Endothelial cell of umbilical vein (primary cell): Measurements from ENCODE around the gene SUGP2. TPM values are rescaled to one million over a fixed set of nuclear protein-coding genes. Genes with fewer than 3 reads are reported as not detected.

Experiments
- BruUV-seq: library from RNA; stranded (reverse); fragments of 400-500 nt; replicated peaks from 2 replicates; lab custom pipeline; 2021; lab: Mats Ljungman, UMichigan
- CTCF ChIA-PET: fragments of 300-600, 350-600 bp; sonication (Branson Sonifier 250); formaldehyde crosslinking; loops from one replicate; lab custom pipeline; 2021; ENCODE audit warnings: antibody characterized with exemption, inconsistent platforms; lab: Charles Lee
- POLR2A ChIA-PET: fragments of 300-600, 350-600 bp; sonication (Branson Sonifier 250); formaldehyde crosslinking; loops from one replicate; lab custom pipeline; 2021; ENCODE audit warnings: antibody characterized with exemption, inconsistent platforms; lab: Charles Lee
- DNase-seq: peaks from one replicate; pipeline ENCODE4 v3.0.0-alpha.2; 2011; ENCODE audit warnings: low read depth, low spot score
- FAIRE-seq: peaks from 2 replicates; lab custom pipeline; 2011; peaks lifted over from hg19 to GRCh38; lab: Jason Lieb, UNC
- H2AFZ ChIP-seq: 2 replicates; pipeline ENCODE4 v1.6.0; 2012; ENCODE audit warnings: low read depth, low read length, control low read depth, inconsistent platforms
- H3K27ac ChIP-seq: 2 replicates; pipeline ENCODE4 v1.5.1; 2011; ENCODE audit warnings: low read depth, mild to moderate bottlenecking, control low read depth, low read length, moderate library complexity; ENCODE audit not compliant: insufficient read depth
- H3K27me3 ChIP-seq, 2 experiments: 2 replicates each; pipeline versions ENCODE4 v1.6.0 to v1.6.1; 2011; ENCODE audit warnings: low read length in 2 of 2, mixed read lengths in 1 of 2; ENCODE audit not compliant: control insufficient read depth in 2 of 2, insufficient read depth in 2 of 2
- H3K36me3 ChIP-seq, 2 experiments: 2 replicates in 1 of 2; 3 replicates in 1 of 2; pipeline ENCODE4 v1.5.1; 2011; ENCODE audit warnings: low read length in 2 of 2, mild to moderate bottlenecking in 1 of 2, moderate library complexity in 1 of 2; ENCODE audit not compliant: control insufficient read depth in 2 of 2, insufficient read depth in 2 of 2; ENCODE audit errors: extremely low read depth in 1 of 2
- H3K4me1 ChIP-seq: 3 replicates; pipeline ENCODE4 v1.5.1; 2011; ENCODE audit warnings: mild to moderate bottlenecking, low read length; ENCODE audit not compliant: control insufficient read depth, insufficient read depth; ENCODE audit errors: extremely low read depth
- H3K4me2 ChIP-seq: 2 replicates; pipeline ENCODE4 v1.6.1; 2011; ENCODE audit warnings: low read length, control low read depth, mixed read lengths; ENCODE audit not compliant: insufficient read depth
- H3K4me3 ChIP-seq, 3 experiments: fragments of 200-600 bp in 1 of 3; sonication (generic), shearing (Covaris generic) in 1 of 3; replicated peaks in 1 of 3; 2 replicates each; pipeline ENCODE4 v1.5.1; 2011 to 2016; ENCODE audit warnings: control low read depth in 3 of 3, low read length in 3 of 3, mild to moderate bottlenecking in 2 of 3, inconsistent platforms in 1 of 3, low read depth in 1 of 3, moderate library complexity in 1 of 3; ENCODE audit not compliant: insufficient read depth in 1 of 3
- H3K79me2 ChIP-seq: 2 replicates; pipeline ENCODE4 v1.6.0; 2012; ENCODE audit warnings: low read length, inconsistent platforms; ENCODE audit not compliant: control insufficient read depth, insufficient read depth
- H3K9ac ChIP-seq: replicated peaks from 2 replicates; pipeline ENCODE3; 2011; ENCODE audit warnings: low read length, control low read depth; ENCODE audit not compliant: insufficient read depth; ENCODE audit errors: extremely low read depth
- H3K9me1 ChIP-seq: replicated peaks from 3 replicates; pipeline ENCODE4 v1.6.0; 2011; ENCODE audit warnings: mild to moderate bottlenecking, low read length; ENCODE audit not compliant: control insufficient read depth, insufficient read depth; ENCODE audit errors: extremely low read depth
- H3K9me3 ChIP-seq: replicated peaks from 2 replicates; pipeline ENCODE4 v1.5.1; 2012; ENCODE audit warnings: low read length, inconsistent platforms; ENCODE audit not compliant: control insufficient read depth, insufficient read depth
- H4K20me1 ChIP-seq: replicated peaks from 2 replicates; pipeline ENCODE3; 2011; ENCODE audit warnings: mild to moderate bottlenecking, low read length; ENCODE audit not compliant: control insufficient read depth, insufficient read depth; ENCODE audit errors: extremely low read depth
- CTCF ChIP-seq, 2 donors: IDR thresholded peaks; 1 replicate in 1 of 2; 2 replicates in 1 of 2; pipeline ENCODE4 v1.5.1; 2011; ENCODE audit warnings: low read length in 2 of 2, mild to moderate bottlenecking in 2 of 2, moderate library complexity in 2 of 2, control low read depth in 1 of 2, inconsistent platforms in 1 of 2, low read depth in 1 of 2; ENCODE audit not compliant: insufficient read depth in 1 of 2; ENCODE audit errors: extremely low read depth in 1 of 2
- EZH2 ChIP-seq: IDR thresholded peaks from 2 replicates; pipeline ENCODE4 v1.6.1; 2012; ENCODE audit warnings: borderline replicate concordance, low read depth, mild to moderate bottlenecking, moderate library complexity, low read length, inconsistent platforms; ENCODE audit not compliant: severe bottlenecking
- FOS ChIP-seq: IDR thresholded peaks from 2 replicates; pipeline ENCODE4 v1.6.1; 2011; ENCODE audit warnings: mild to moderate bottlenecking, low read length, moderate library complexity, borderline replicate concordance; ENCODE audit not compliant: insufficient read depth
- GATA2 ChIP-seq: IDR thresholded peaks from 2 replicates; pipeline ENCODE4 v1.7.0; 2011; ENCODE audit warnings: low read depth, mild to moderate bottlenecking, moderate library complexity, mixed read lengths, low read length; ENCODE audit not compliant: insufficient read length, insufficient read depth
- JUN ChIP-seq: IDR thresholded peaks from 2 replicates; pipeline ENCODE4 v1.6.1; 2011; ENCODE audit warnings: borderline replicate concordance, low read depth; ENCODE audit not compliant: insufficient read length, insufficient read depth
- MYC ChIP-seq: IDR thresholded peaks from one replicate; pipeline ENCODE4 v1.6.1; 2011; ENCODE audit warnings: mild to moderate bottlenecking, low read depth, low read length
- POLR2A ChIP-seq: IDR thresholded peaks from 2 replicates; pipeline ENCODE4 v1.6.1; 2012; ENCODE audit warnings: low read depth, mild to moderate bottlenecking, control low read depth, low read length
- POLR2AphosphoS5 ChIP-seq: IDR thresholded peaks from 2 replicates; pipeline ENCODE4 v1.6.1; 2012; ENCODE audit warnings: low read depth, mild to moderate bottlenecking, control low read depth, low read length, moderate library complexity; ENCODE audit not compliant: insufficient read depth
- dilution Hi-C: fragments of 300-500 bp; cut with MboI; formaldehyde crosslinking; loops from one replicate; pipeline ENCODE4 v1.15.0; 2019; ENCODE audit warnings: low sequenced_read_pairs; ENCODE audit not compliant: extremely low pct_ligation_motif_present
- intact Hi-C: fragments of 100-400 bp; cut with micrococcal nuclease; formaldehyde crosslinking; loops from one replicate; pipeline ENCODE4 v1.10.0; 2022
- polyA plus RNA-seq, 4 experiments: library from polyadenylated mRNA; depleted of rRNA in 3 of 4; stranded (reverse) in 3 of 4; unstranded in 1 of 4; fragments of >200 nt; gene quantifications; 2 replicates each; pipeline versions ENCODE4 v1.2.1 to v1.2.3, GENCODE V29; 2011 to 2012; ENCODE audit warnings: missing spikeins in 1 of 4
- total RNA-seq: library from RNA; stranded (reverse); gene quantifications from 2 replicates; pipeline ENCODE4 v1.2.3, GENCODE V29; 2021
- TF ChIP-seq, protein P1 (sequence below): IDR thresholded peaks from 2 replicates; pipeline ENCODE4 v1.6.1; 2011; ENCODE audit not compliant: insufficient read depth, insufficient read length

SUGP2 gene
- total and polyA plus RNA-seq, 2 donors (not counting 3 experiments of a cell fraction or from before 2014, with no cell fraction given): 44.6 to 79.7 TPM

- TF ChIP-seq POLR2AphosphoS5 (no peak), JUN (no peak), EZH2 (no peak), CTCF (IDR thresholded peaks at IDR 0.05; ENCODE audit: extremely low read depth in 1 of 2, insufficient read depth in 1 of 2, low read depth in 1 of 2, low read length in 2 of 2) (no peak)
- Histone ChIP-seq H3K4me3 (no peak overlapping the region), H3K9me3 (no peaks in the 10 kb centered on the region), H3K4me1 (peaks cover 3% of the 10 kb centered on the region), H3K9ac (no peak overlapping the region), H2AFZ (no peak overlapping the region), H3K36me3 (peaks cover 0 to 1% of the 10 kb centered on the region in 2 experiments), H3K4me2 (no peak overlapping the region), H3K79me2 (no peaks in the 10 kb centered on the region), H3K27ac (no peak overlapping the region), H4K20me1 (no peaks in the 10 kb centered on the region), H3K9me1 (no peaks in the 10 kb centered on the region), H3K27me3 (no peaks in the 10 kb centered on the region)
- intact Hi-C loops: no loop called here
- DNase-seq (no peak), FAIRE-seq (no peak)
- no TSS peak for BruUV-seq
- dilution Hi-C loops: no loop called here
- ChIA-PET CTCF (no interaction called here), POLR2A (no interaction called here)
Measured at GRCh38 chr19:18946335-18946734, 87.0 kb downstream of the SUGP2 start.

DNA sequence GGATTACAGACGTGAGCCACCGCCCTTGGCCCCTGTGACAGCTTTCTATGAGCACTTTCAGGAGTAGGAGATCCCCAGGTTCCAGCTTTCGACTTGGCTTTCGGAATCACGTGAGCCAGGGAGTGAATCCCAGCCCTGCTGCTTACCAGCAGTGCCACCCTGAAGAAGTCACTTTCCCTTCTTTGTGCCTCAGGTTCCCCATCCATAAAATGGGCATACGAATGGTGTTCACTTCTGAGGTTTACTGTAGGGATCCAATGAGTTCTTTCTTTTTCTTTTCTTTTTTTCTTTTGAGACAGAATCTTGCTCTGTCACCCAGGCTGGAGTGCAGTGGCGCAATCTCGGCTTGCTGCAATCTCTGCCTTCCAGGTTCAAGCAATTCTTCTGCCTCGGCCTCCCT, 88.0 kb downstream of the SUGP2 start:
- BruUV-seq: no TSS peak
- FAIRE-seq: no peak
- TF ChIP-seq CTCF (IDR thresholded peaks at IDR 0.05; ENCODE audit: extremely low read depth in 1 of 2, insufficient read depth in 1 of 2, low read depth in 1 of 2, low read length in 2 of 2) (no peak), JUN (no peak), EZH2 (no peak), GATA2 (no peak), POLR2AphosphoS5 (no peak), MYC (no peak), POLR2A (no peak), FOS (no peak)
- TF ChIP-seq, protein P1, sequence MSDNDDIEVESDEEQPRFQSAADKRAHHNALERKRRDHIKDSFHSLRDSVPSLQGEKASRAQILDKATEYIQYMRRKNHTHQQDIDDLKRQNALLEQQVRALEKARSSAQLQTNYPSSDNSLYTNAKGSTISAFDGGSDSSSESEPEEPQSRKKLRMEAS: no peak
- DNase-seq: no peak
- peaks cover 4% of the 10 kb centered on the region for H3K4me1 ChIP-seq
- H3K27me3 ChIP-seq: no peaks in the 10 kb centered on the region
- H3K9ac ChIP-seq: no peak overlapping the region
- H3K9me3 ChIP-seq: no peaks in the 10 kb centered on the region
- no peak overlapping the region for H3K4me2 ChIP-seq
- intact Hi-C loops (no loop called here), dilution Hi-C loops (no loop called here)
- H2AFZ ChIP-seq: no peak overlapping the region
- H3K79me2 ChIP-seq: peaks cover 5% of the 10 kb centered on the region
- H3K9me1 ChIP-seq: no peaks in the 10 kb centered on the region
- no peak overlapping the region for H3K4me3 ChIP-seq
- CTCF ChIA-PET: interaction anchor here (1.0 to 1.6 kb wide), 2 partner anchors 27 to 42 kb away, joined by 3 to 8 read pairs; no protein-coding TSS in a partner anchor
- no peaks in the 10 kb centered on the region for H4K20me1 ChIP-seq
- H3K27ac ChIP-seq: no peak overlapping the region
- POLR2A ChIA-PET: no interaction called here
- H3K36me3 ChIP-seq: peaks cover 0 to 1% of the 10 kb centered on the region in 2 experiments
